HepG2 (cell line): ENCODE data around the gene CNR2. TPM values are rescaled to one million over a fixed set of nuclear protein-coding genes. Genes with fewer than 3 reads are reported as not detected.

Experiments
- ATAC-seq: fragments of 200-7000 bp; cut with Tn5 transposase; 3 replicates; pipeline ENCODE4 v1.9.1; 2020; ENCODE audit warnings: mild to moderate bottlenecking, moderate library complexity
- BruUV-seq: library from RNA; stranded (reverse); fragments of 400-500 nt; replicated peaks from 2 replicates; lab custom pipeline; 2021; lab: Mats Ljungman, UMichigan
- CTCF ChIA-PET: fragments of 300-600 bp; formaldehyde crosslinking; extraction: SDS; loops from one replicate; lab custom pipeline; 2021; ENCODE audit warnings: low total read pairs, inconsistent platforms, low intra/inter-chr PET ratio; lab: Yijun Ruan, JAX
- POLR2A ChIA-PET: fragments of 350-600 bp; sonication (Branson Sonifier 250); formaldehyde crosslinking; loops from one replicate; lab custom pipeline; 2020; ENCODE audit warnings: antibody characterized with exemption, inconsistent platforms; lab: Yijun Ruan, JAX
- DNase-seq: peaks from one replicate; pipeline ENCODE4 v3.0.0-alpha.2; 2015; ENCODE audit warnings: low spot score
- FAIRE-seq: peaks from 3 replicates; lab custom pipeline; 2011; peaks lifted over from hg19 to GRCh38; lab: Jason Lieb, UNC
- H2AFZ ChIP-seq: one replicate; pipeline ENCODE4 v1.6.1; 2011; ENCODE audit warnings: low read length, inconsistent platforms
- H3K27ac ChIP-seq: fragments of 300-600 bp; 3 replicates; pipeline ENCODE4 v1.8.0; 2011; ENCODE audit warnings: mixed run types, mild to moderate bottlenecking, mixed read lengths, low read length, inconsistent platforms; ENCODE audit not compliant: insufficient read depth; ENCODE audit errors: extremely low read length
- H3K27me3 ChIP-seq, 2 experiments: fragments of 200-600 bp in 1 of 2; 2 replicates in 1 of 2; 3 replicates in 1 of 2; pipeline versions ENCODE4 v1.6.0 to v1.8.0; 2011; ENCODE audit warnings: low read length in 2 of 2, mild to moderate bottlenecking in 2 of 2, moderate library complexity in 2 of 2, inconsistent platforms in 1 of 2; ENCODE audit not compliant: insufficient read depth in 2 of 2, control insufficient read depth in 1 of 2
- H3K36me3 ChIP-seq, 2 experiments: fragments of 200-600 bp in 1 of 2; replicated peaks in 1 of 2; 2 replicates in 1 of 2; 3 replicates in 1 of 2; pipeline versions ENCODE4 v1.5.1 to v1.8.0; 2011; ENCODE audit warnings: low read length in 2 of 2, inconsistent platforms in 1 of 2; ENCODE audit not compliant: insufficient read depth in 2 of 2, control insufficient read depth in 1 of 2
- H3K4me1 ChIP-seq: 2 replicates; pipeline ENCODE4 v1.5.1; 2012; ENCODE audit warnings: low read length, inconsistent platforms; ENCODE audit not compliant: insufficient read depth
- H3K4me2 ChIP-seq: 2 replicates; pipeline ENCODE4 v1.6.0; 2011; ENCODE audit warnings: low read depth, low read length, inconsistent platforms
- H3K4me3 ChIP-seq, 3 experiments: fragments of 200-600 bp in 1 of 3; sonication (generic), shearing (Covaris generic) in 1 of 3; replicated peaks in 1 of 3; 2 replicates each; pipeline ENCODE4 v1.5.1; 2011 to 2016; ENCODE audit warnings: low read length in 3 of 3, inconsistent platforms in 2 of 3, low read depth in 2 of 3, mild to moderate bottlenecking in 2 of 3, control low read depth in 1 of 3, mixed read lengths in 1 of 3; ENCODE audit not compliant: insufficient read depth in 1 of 3
- H3K79me2 ChIP-seq: one replicate; pipeline ENCODE4 v1.6.1; 2011; ENCODE audit warnings: low read length, inconsistent platforms; ENCODE audit not compliant: insufficient read depth
- H3K9ac ChIP-seq: 2 replicates; pipeline ENCODE4 v1.6.0; 2011; ENCODE audit warnings: mild to moderate bottlenecking, low read depth, low read length, inconsistent platforms; ENCODE audit not compliant: insufficient read depth
- H3K9me3 ChIP-seq: 2 replicates; pipeline ENCODE4 v1.5.1; 2012; ENCODE audit warnings: mild to moderate bottlenecking, low read length
- H4K20me1 ChIP-seq: 2 replicates; pipeline ENCODE4 v1.6.0; 2011; ENCODE audit warnings: inconsistent platforms, mild to moderate bottlenecking, low read length, moderate library complexity; ENCODE audit not compliant: insufficient read depth
- BHLHE40 ChIP-seq: IDR thresholded peaks from 2 replicates; pipeline ENCODE4 v1.6.1; 2011; ENCODE audit warnings: low read length, improper control_type of control experiment
- CENPX ChIP-seq: sonication (generic); formaldehyde crosslinking; IDR thresholded peaks from 2 replicates; pipeline ENCODE4 v1.9.0; 2021; ENCODE audit warnings: mild to moderate bottlenecking, missing genetic modification reagents, moderate library complexity
- CREM ChIP-seq, 2 experiments: sonication (generic) in 1 of 2; formaldehyde crosslinking in 1 of 2; IDR thresholded peaks; 2 replicates each; pipeline versions ENCODE4 v1.4.0 to v1.6.1; 2016 to 2020; ENCODE audit warnings: antibody characterized with exemption in 1 of 2, mild to moderate bottlenecking in 1 of 2, missing genetic modification reagents in 1 of 2
- EEA1 ChIP-seq: sonication (generic); formaldehyde crosslinking; IDR thresholded peaks from 2 replicates; pipeline ENCODE4 v1.5.1; 2020; ENCODE audit warnings: mild to moderate bottlenecking, missing genetic modification reagents, borderline replicate concordance
- GATAD1 ChIP-seq: IDR thresholded peaks from 2 replicates; pipeline ENCODE4 v1.6.1; 2016; ENCODE audit warnings: missing genetic modification reagents, missing compliant biosample characterization
- HOXA3 ChIP-seq: sonication (generic); formaldehyde crosslinking; IDR thresholded peaks from 2 replicates; pipeline ENCODE4 v1.5.0; 2020; ENCODE audit warnings: missing genetic modification reagents
- KDM3A ChIP-seq: IDR thresholded peaks from 2 replicates; pipeline ENCODE4 v1.6.1; 2018; ENCODE audit warnings: low read depth, missing compliant biosample characterization
- PAWR ChIP-seq: sonication (generic); formaldehyde crosslinking; IDR thresholded peaks from 2 replicates; pipeline ENCODE4 v1.4.0; 2020; ENCODE audit warnings: missing genetic modification reagents, mild to moderate bottlenecking, borderline replicate concordance
- SAP130 ChIP-seq: IDR thresholded peaks from 2 replicates; pipeline ENCODE4 v1.6.1; 2016; ENCODE audit warnings: low read depth
- TBX2 ChIP-seq: sonication (generic); formaldehyde crosslinking; IDR thresholded peaks from 2 replicates; pipeline ENCODE4 v1.5.0; 2020; ENCODE audit warnings: missing genetic modification reagents, mild to moderate bottlenecking, borderline replicate concordance
- THYN1 ChIP-seq: sonication (generic); formaldehyde crosslinking; IDR thresholded peaks from 2 replicates; pipeline ENCODE4 v1.8.1; 2023; ENCODE audit warnings: low read depth, mild to moderate bottlenecking, moderate library complexity, missing genetic modification reagents, borderline replicate concordance
- ZFP41 ChIP-seq: sonication (generic); formaldehyde crosslinking; IDR thresholded peaks from 2 replicates; pipeline ENCODE4 v1.4.0; 2020; ENCODE audit warnings: mild to moderate bottlenecking, missing genetic modification reagents, borderline replicate concordance
- ZFP62 ChIP-seq: sonication (generic); formaldehyde crosslinking; IDR thresholded peaks from 2 replicates; pipeline ENCODE4 v1.4.0; 2020; ENCODE audit warnings: missing genetic modification reagents
- ZIK1 ChIP-seq: sonication (generic); formaldehyde crosslinking; IDR thresholded peaks from 2 replicates; pipeline ENCODE4 v1.5.0; 2020; ENCODE audit warnings: mild to moderate bottlenecking, low read depth, missing genetic modification reagents, borderline replicate concordance
- ZNF143 ChIP-seq: sonication (generic); formaldehyde crosslinking; IDR thresholded peaks from 2 replicates; pipeline ENCODE4 v1.4.0; 2020; ENCODE audit warnings: missing genetic modification reagents
- ZNF792 ChIP-seq: IDR thresholded peaks from 2 replicates; pipeline ENCODE4 v1.6.1; 2016
- WGBS: methylation state at CpG from one replicate; pipeline ENCODE4 v1.1.6; 2017; ENCODE audit warnings: low lambda C conversion rate; 5-methylcytosine and 5-hydroxymethylcytosine counted together
- in situ Hi-C: cut with HindIII; loops from 2 replicates; pipeline ENCODE4 v1.10.0; 2017; ENCODE audit warnings: low pct_unique_long_range_greater_than_20kb; ENCODE audit not compliant: extremely low pct_ligation_motif_present
- intact Hi-C: fragments of 100-400 bp; cut with micrococcal nuclease; formaldehyde crosslinking; loops from one replicate; pipeline ENCODE4 v1.10.0; 2022; ENCODE audit not compliant: unreplicated experiment
- polyA plus RNA-seq, 8 experiments: library from polyadenylated mRNA; depleted of rRNA in 3 of 8; stranded (reverse) in 7 of 8; unstranded in 1 of 8; fragments of >200 nt; fragmentation: Illumina TruSeq in 4 of 8; extraction: Trizol in 4 of 8; gene quantifications; 2 replicates each; pipeline versions ENCODE4 v1.2.1 to v1.2.3, GENCODE V29; 2011 to 2016; ENCODE audit warnings: low read depth in 4 of 8, missing spikeins in 1 of 8, mixed read lengths in 1 of 8; ENCODE audit not compliant: insufficient read depth in 1 of 8
- total RNA-seq, 5 experiments: library from RNA; depleted of rRNA; stranded (reverse); fragments of >200 nt; fragmentation: Illumina TruSeq; extraction: Trizol; gene quantifications; 2 replicates each; pipeline ENCODE4 v1.2.3, GENCODE V29; 2016; ENCODE audit warnings: low read depth in 1 of 5
- TF ChIP-seq, protein P1 (sequence below): sonication (generic); formaldehyde crosslinking; IDR thresholded peaks from 2 replicates; pipeline ENCODE4 v1.5.0; 2020; ENCODE audit warnings: mild to moderate bottlenecking, missing genetic modification reagents
- TF ChIP-seq, protein P2 (sequence below): sonication (generic); formaldehyde crosslinking; IDR thresholded peaks from 2 replicates; pipeline ENCODE4 v1.4.0; 2020; ENCODE audit warnings: missing genetic modification reagents
- TF ChIP-seq, protein P3 (sequence below): IDR thresholded peaks from 2 replicates; pipeline ENCODE4 v1.6.1; 2012; ENCODE audit warnings: inconsistent platforms

The CNR2 gene
- total and polyA plus RNA-seq, 2 of the 13 experiments (the other 11 are each of a cell fraction or from before 2014, with no cell fraction given), result not detected

DNA sequence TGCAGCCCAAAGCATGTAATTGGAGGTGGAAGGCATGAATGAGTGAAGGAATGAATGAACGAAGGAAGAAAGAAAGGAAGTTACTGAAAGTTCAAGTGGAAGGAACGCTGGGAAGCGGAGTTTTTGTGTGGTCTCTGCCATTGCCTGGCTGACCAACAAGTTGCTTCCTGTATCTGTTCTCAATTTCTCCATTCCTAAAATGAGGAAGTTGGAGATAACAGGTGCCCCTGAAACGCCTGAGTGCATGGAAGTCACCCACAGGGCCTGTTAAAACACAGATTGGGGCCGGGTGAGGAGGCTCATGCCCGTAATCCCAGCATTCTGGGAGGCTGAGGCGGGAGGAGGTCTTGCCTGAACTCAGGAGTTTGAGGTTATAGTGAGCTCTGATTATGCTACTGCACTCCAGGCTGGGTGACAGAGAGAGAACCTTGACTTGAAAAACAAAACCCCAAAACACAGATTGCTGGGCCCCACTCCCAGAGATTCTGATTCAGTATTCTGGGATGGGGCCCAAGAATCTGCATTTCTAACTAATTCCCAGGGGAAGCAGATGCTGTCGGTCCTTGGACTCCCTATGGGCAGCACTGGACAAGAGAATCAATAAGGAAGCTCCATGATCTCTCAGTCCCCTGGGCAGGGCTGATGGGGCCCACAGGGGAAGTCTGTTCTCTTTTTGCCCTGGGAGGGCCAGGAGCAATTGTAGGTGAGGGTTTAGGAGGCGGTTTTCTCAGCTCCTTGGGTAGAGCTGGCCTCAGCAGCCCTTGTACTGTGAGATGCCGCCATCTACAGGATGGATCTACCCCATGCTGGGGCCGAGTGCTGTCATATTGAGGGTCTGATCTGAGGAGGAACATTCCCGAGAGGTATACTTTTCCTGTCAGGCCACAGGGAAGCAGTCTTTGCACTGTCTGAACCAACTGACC, 3.3 kb upstream of the CNR2 start:
- in situ Hi-C loops (loop anchor here (5.0 kb wide), 1 partner anchor 109 kb away; no protein-coding TSS in a partner anchor), intact Hi-C loops (loop anchor here (1.0 to 2.0 kb wide), 2 partner anchors 108 to 144 kb away; no protein-coding TSS in a partner anchor)
- Histone ChIP-seq H3K27me3 (peaks cover 2 to 9% of the 10 kb centered on the region in 2 experiments; a peak in 2 of 5 replicates), H3K36me3 (no peaks in the 10 kb centered on the region), H4K20me1 (no peaks in the 10 kb centered on the region), H3K9ac (no peak overlapping the region), H2AFZ (no peak overlapping the region), H3K27ac (no peak overlapping the region), H3K4me2 (peak overlapping the region; percentile 48), H3K4me3 (no peak overlapping the region), H3K4me1 (peaks cover 39% of the 10 kb centered on the region), H3K9me3 (no peaks in the 10 kb centered on the region), H3K79me2 (no peaks in the 10 kb centered on the region)
- peak; percentile 95 for ATAC-seq
- 31% methylated on average over 10 of the region's 12 CpGs for WGBS
- peak; percentile 78 for FAIRE-seq
- ChIA-PET CTCF (interaction anchor here (1.4 to 1.8 kb wide), 3 partner anchors 48 to 144 kb away, joined by 3 to 14 read pairs (median 9); partner anchors contain the start of gene FUCA1), POLR2A (interaction anchor here (0.9 to 1.3 kb wide), 6 partner anchors 91 to 151 kb away, joined by 3 to 8 read pairs (median 4); partner anchors contain the start of genes HMGCL and PITHD1)
- peak; percentile 60 for DNase-seq
- BruUV-seq, result no TSS peak
- TF ChIP-seq, protein P1, sequence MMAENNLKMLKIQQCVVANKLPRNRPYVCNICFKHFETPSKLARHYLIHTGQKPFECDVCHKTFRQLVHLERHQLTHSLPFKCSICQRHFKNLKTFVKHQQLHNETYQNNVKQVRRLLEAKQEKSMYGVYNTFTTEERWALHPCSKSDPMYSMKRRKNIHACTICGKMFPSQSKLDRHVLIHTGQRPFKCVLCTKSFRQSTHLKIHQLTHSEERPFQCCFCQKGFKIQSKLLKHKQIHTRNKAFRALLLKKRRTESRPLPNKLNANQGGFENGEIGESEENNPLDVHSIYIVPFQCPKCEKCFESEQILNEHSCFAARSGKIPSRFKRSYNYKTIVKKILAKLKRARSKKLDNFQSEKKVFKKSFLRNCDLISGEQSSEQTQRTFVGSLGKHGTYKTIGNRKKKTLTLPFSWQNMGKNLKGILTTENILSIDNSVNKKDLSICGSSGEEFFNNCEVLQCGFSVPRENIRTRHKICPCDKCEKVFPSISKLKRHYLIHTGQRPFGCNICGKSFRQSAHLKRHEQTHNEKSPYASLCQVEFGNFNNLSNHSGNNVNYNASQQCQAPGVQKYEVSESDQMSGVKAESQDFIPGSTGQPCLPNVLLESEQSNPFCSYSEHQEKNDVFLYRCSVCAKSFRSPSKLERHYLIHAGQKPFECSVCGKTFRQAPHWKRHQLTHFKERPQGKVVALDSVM, result no peak
- TF ChIP-seq HOXA3, result peak; percentile 17; the same call in 1 of the 2 replicates
- TF ChIP-seq ZFP62 (CRISPR knock-in tag), result no peak
- TF ChIP-seq KDM3A (CRISPR knock-in tag), result peak; percentile 55; the same call in 1 of the 2 replicates
- 0 out of 2 replicates have a peak, but pooled peaks have one; percentile 38 for TF ChIP-seq BHLHE40
- TF ChIP-seq TBX2 (CRISPR knock-in tag), result peak; percentile 22; the same call in 1 of the 2 replicates
- no peak for TF ChIP-seq THYN1 (CRISPR knock-in tag)
- TF ChIP-seq SAP130 (CRISPR knock-in tag), result peak; percentile 57
- no peak for TF ChIP-seq CENPX
- no peak for TF ChIP-seq EEA1 (CRISPR knock-in tag)
- TF ChIP-seq ZFP41, result no peak
- no peak for TF ChIP-seq PAWR (CRISPR knock-in tag)
- TF ChIP-seq, protein P2, sequence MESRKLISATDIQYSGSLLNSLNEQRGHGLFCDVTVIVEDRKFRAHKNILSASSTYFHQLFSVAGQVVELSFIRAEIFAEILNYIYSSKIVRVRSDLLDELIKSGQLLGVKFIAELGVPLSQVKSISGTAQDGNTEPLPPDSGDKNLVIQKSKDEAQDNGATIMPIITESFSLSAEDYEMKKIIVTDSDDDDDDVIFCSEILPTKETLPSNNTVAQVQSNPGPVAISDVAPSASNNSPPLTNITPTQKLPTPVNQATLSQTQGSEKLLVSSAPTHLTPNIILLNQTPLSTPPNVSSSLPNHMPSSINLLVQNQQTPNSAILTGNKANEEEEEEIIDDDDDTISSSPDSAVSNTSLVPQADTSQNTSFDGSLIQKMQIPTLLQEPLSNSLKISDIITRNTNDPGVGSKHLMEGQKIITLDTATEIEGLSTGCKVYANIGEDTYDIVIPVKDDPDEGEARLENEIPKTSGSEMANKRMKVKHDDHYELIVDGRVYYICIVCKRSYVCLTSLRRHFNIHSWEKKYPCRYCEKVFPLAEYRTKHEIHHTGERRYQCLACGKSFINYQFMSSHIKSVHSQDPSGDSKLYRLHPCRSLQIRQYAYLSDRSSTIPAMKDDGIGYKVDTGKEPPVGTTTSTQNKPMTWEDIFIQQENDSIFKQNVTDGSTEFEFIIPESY, result 0 out of 2 replicates have a peak, but pooled peaks have one; percentile 11
- TF ChIP-seq, protein P3, sequence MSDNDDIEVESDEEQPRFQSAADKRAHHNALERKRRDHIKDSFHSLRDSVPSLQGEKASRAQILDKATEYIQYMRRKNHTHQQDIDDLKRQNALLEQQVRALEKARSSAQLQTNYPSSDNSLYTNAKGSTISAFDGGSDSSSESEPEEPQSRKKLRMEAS, result 0 out of 2 replicates have a peak, but pooled peaks have one; percentile 24
- no peak for TF ChIP-seq CREM (IDR thresholded peaks at IDR 0.05)
- no peak for TF ChIP-seq CREM (CRISPR knock-in tag; IDR thresholded peaks at IDR 0.05)
- TF ChIP-seq ZNF143 (CRISPR knock-in tag), result peak; percentile 61; the same call in 1 of the 2 replicates
- no peak for TF ChIP-seq ZIK1 (CRISPR knock-in tag)
- TF ChIP-seq ZNF792 (CRISPR knock-in tag), result peak; percentile 42; the same call in 1 of the 2 replicates
- peak; percentile 55 for TF ChIP-seq GATAD1 (CRISPR knock-in tag)
